B cell (primary cell): ENCODE results near the gene REM2. TPM values are rescaled to one million over a fixed set of nuclear protein-coding genes. Genes with fewer than 3 reads are reported as not detected.

Experiments
- ATAC-seq: fragments of 200-7000 bp; cut with Tn5 transposase; one replicate; pipeline ENCODE4 v1.10.0; 2021; ENCODE audit warnings: low read depth, mild to moderate bottlenecking, moderate number of reproducible peaks, moderate library complexity
- CTCF ChIA-PET: fragments of 350-600 bp; sonication (Branson Sonifier 250); formaldehyde crosslinking; loops from one replicate; lab custom pipeline; 2021; ENCODE audit warnings: antibody characterized with exemption, inconsistent platforms; lab: Charles Lee
- POLR2A ChIA-PET: fragments of 350-600 bp; sonication (Branson Sonifier 250); formaldehyde crosslinking; loops from one replicate; lab custom pipeline; 2021; ENCODE audit warnings: antibody characterized with exemption; lab: Charles Lee
- DNase-seq: peaks from one replicate; pipeline ENCODE4 v3.0.0; 2013
- H2AFZ ChIP-seq: 2 replicates; pipeline ENCODE4 v1.6.1; 2012; ENCODE audit warnings: mild to moderate bottlenecking, low read depth, low read length; ENCODE audit not compliant: insufficient read depth, poor library complexity, severe bottlenecking
- H3K27ac ChIP-seq, 2 donors: 1 replicate in 1 of 2; 2 replicates in 1 of 2; pipeline ENCODE4 v1.5.1; 2012 to 2013; ENCODE audit warnings: low read length in 2 of 2, mild to moderate bottlenecking in 2 of 2, moderate library complexity in 1 of 2
- H3K27me3 ChIP-seq, 4 experiments: fragments of 200-600 bp in 1 of 4; sonication (generic) in 1 of 4; replicated peaks in 1 of 4; 1 replicate in 2 of 4; 2 replicates in 2 of 4; pipeline versions ENCODE4 v1.6.1 to v1.7.0; 2013 to 2016; ENCODE audit warnings: low read length in 3 of 4, mild to moderate bottlenecking in 2 of 4, mixed read lengths in 1 of 4, moderate library complexity in 1 of 4; ENCODE audit not compliant: insufficient read depth in 4 of 4, control insufficient read depth in 3 of 4; ENCODE audit errors: control extremely low read depth in 1 of 4
- H3K36me3 ChIP-seq, 2 experiments: replicated peaks in 1 of 2; 1 replicate in 1 of 2; 2 replicates in 1 of 2; pipeline versions ENCODE4 v1.6.1 to v1.7.1; 2013; ENCODE audit warnings: low read length in 1 of 2; ENCODE audit not compliant: insufficient read depth in 2 of 2, control insufficient read depth in 1 of 2; ENCODE audit errors: control extremely low read depth in 1 of 2, extremely low read depth in 1 of 2
- H3K4me1 ChIP-seq, 2 donors: fragments of 200-600 bp in 1 of 2; sonication (generic) in 1 of 2; 1 replicate in 1 of 2; 2 replicates in 1 of 2; pipeline versions ENCODE4 v1.5.1 to v1.6.1; 2013 to 2017; ENCODE audit warnings: low read length in 2 of 2; ENCODE audit not compliant: control insufficient read depth in 2 of 2, insufficient read depth in 2 of 2
- H3K4me2 ChIP-seq: replicated peaks from 2 replicates; pipeline ENCODE3; 2012; ENCODE audit warnings: mild to moderate bottlenecking, low read depth, low read length; ENCODE audit not compliant: poor library complexity, severe bottlenecking
- H3K4me3 ChIP-seq, 5 experiments: fragments of 200-600 bp in 1 of 5; sonication (generic) in 1 of 5; 1 replicate in 3 of 5; 2 replicates in 2 of 5; pipeline versions ENCODE4 v1.5.1 to v1.7.0; 2011 to 2016; ENCODE audit warnings: low read length in 4 of 5, mild to moderate bottlenecking in 4 of 5, low read depth in 2 of 5, control low read depth in 1 of 5, moderate library complexity in 1 of 5; ENCODE audit not compliant: insufficient read depth in 1 of 5; ENCODE audit errors: control extremely low read depth in 1 of 5, extremely low read depth in 1 of 5
- H3K79me2 ChIP-seq: fragments of 200-600 bp; sonication (generic); one replicate; pipeline ENCODE4 v1.6.0; 2016; ENCODE audit warnings: low read length; ENCODE audit not compliant: control insufficient read depth, insufficient read depth
- H3K9ac ChIP-seq: fragments of 200-600 bp; sonication (generic); 2 replicates; pipeline ENCODE4 v1.6.1; 2017; ENCODE audit warnings: mild to moderate bottlenecking, low read length, moderate library complexity
- H3K9me3 ChIP-seq, 3 donors: one replicate each; pipeline versions ENCODE4 v1.6.1 to v1.7.1; 2013; ENCODE audit warnings: low read length in 2 of 3; ENCODE audit not compliant: control insufficient read depth in 2 of 3, insufficient read depth in 1 of 3; ENCODE audit errors: control extremely low read depth in 1 of 3
- H4K20me1 ChIP-seq: 2 replicates; pipeline ENCODE4 v1.6.0; 2012; ENCODE audit warnings: mild to moderate bottlenecking, low read length; ENCODE audit not compliant: insufficient read depth, control insufficient read depth, poor library complexity, severe bottlenecking
- H3K27ac Mint-ChIP-seq: one replicate; pipeline ENCODE4 v1.8.0; 2021; ENCODE audit warnings: mixed read lengths
- H3K27me3 Mint-ChIP-seq: one replicate; pipeline ENCODE4 v1.8.0; 2021; ENCODE audit warnings: mixed read lengths
- H3K4me1 Mint-ChIP-seq: one replicate; pipeline ENCODE4 v1.8.0; 2021; ENCODE audit warnings: mixed read lengths
- H3K4me3 Mint-ChIP-seq: one replicate; pipeline ENCODE4 v1.8.0; 2021; ENCODE audit warnings: mixed read lengths
- H3K9me3 Mint-ChIP-seq: one replicate; pipeline ENCODE4 v1.8.0; 2022; ENCODE audit warnings: mixed read lengths; ENCODE audit not compliant: insufficient read depth
- CTCF ChIP-seq: fragments of 200-600 bp; IDR thresholded peaks from one replicate; pipeline ENCODE4 v1.8.0; 2022; ENCODE audit warnings: antibody characterized with exemption, mild to moderate bottlenecking
- EZH2 ChIP-seq: IDR thresholded peaks from 2 replicates; pipeline ENCODE4 v1.6.1; 2012; ENCODE audit warnings: borderline replicate concordance, low read depth, mild to moderate bottlenecking, moderate library complexity, low read length; ENCODE audit not compliant: insufficient read depth, poor library complexity, severe bottlenecking
- WGBS: methylation state at CpG from one replicate; pipeline ENCODE4 v1.1.5; 2013; ENCODE audit warnings: missing lambda C conversion rate; ENCODE audit not compliant: insufficient coverage; 5-methylcytosine and 5-hydroxymethylcytosine counted together
- intact Hi-C: fragments of 100-400 bp; cut with micrococcal nuclease; formaldehyde crosslinking; loops from one replicate; pipeline ENCODE4 v1.10.0; 2022
- polyA plus RNA-seq: library from polyadenylated mRNA; depleted of rRNA; stranded (reverse); fragments of >200 nt; gene quantifications from 2 replicates; pipeline ENCODE4 v1.2.3, GENCODE V29; 2012
- total RNA-seq, 2 donors: library from RNA; stranded (reverse); fragments of 120-200 nt in 1 of 2; gene quantifications; 1 replicate in 1 of 2; 2 replicates in 1 of 2; pipeline versions ENCODE4 v1.2.3 to v1.2.4, GENCODE V29; 2013 to 2022

The REM2 gene
- total and polyA plus RNA-seq, 2 donors (not counting 1 experiment from before 2014, with no cell fraction given) = 5.6 to 12.9 TPM

GRCh38 chr14:22848351-22849164 is 34.5 kb upstream of the REM2 start:
- DNase-seq (no peak), ATAC-seq (no peak)
- peaks cover 0 to 19% (median 0%) of the 10 kb centered on the region in 4 experiments for H3K27me3 ChIP-seq
- 19% methylated on average over 5 of the region's 12 CpGs for WGBS
- no peaks in the 10 kb centered on the region for H3K9me3 ChIP-seq
- POLR2A ChIA-PET = no interaction called here
- H3K4me3 ChIP-seq = no peak overlapping the region
- no peaks in the 10 kb centered on the region for H4K20me1 ChIP-seq
- H3K36me3 ChIP-seq = no peaks in the 10 kb centered on the region
- H3K27me3 Mint-ChIP-seq = peaks cover 10% of the 10 kb centered on the region
- TF ChIP-seq EZH2 (no peak), CTCF (no peak)
- no peak overlapping the region for H3K4me3 Mint-ChIP-seq
- H3K27ac Mint-ChIP-seq = no peak overlapping the region
- intact Hi-C loops = no loop called here
- H3K4me1 Mint-ChIP-seq = peaks cover 6% of the 10 kb centered on the region
- H3K9me3 Mint-ChIP-seq = no peaks in the 10 kb centered on the region
- H2AFZ ChIP-seq = no peak overlapping the region
- H3K4me1 ChIP-seq = peaks cover 0 to 8% of the 10 kb centered on the region in 2 donors
- no peaks in the 10 kb centered on the region for H3K79me2 ChIP-seq
- no peak overlapping the region for H3K27ac ChIP-seq
- CTCF ChIA-PET = interaction anchor here (0.6 to 12.0 kb wide), 12 partner anchors 10 to 359 kb away, joined by 3 to 207 read pairs (median 4); partner anchors contain the start of genes MMP14, MRPL52 and OXA1L
- H3K4me2 ChIP-seq = no peak overlapping the region
- H3K9ac ChIP-seq = no peak overlapping the region
